ENCODE measurements around the gene COL17A1. TPM values are rescaled to one million over a fixed set of nuclear protein-coding genes. Genes with fewer than 3 reads are reported as not detected.

Gene COL17A1
- total RNA-seq, 1 donor from 2014 or later: not detected

- no peak for TF ChIP-seq CTCF (IDR thresholded peaks at IDR 0.05)
- Mint-ChIP-seq H3K4me1 (ENCODE audit: low read depth) (peaks cover 3% of the 10 kb centered on the region), H3K4me3 (ENCODE audit: unreplicated experiment) (no peak overlapping the region), H3K9me3 (ENCODE audit: low read depth) (no peaks in the 10 kb centered on the region), H3K27me3 (ENCODE audit: low read depth) (peaks cover 12% of the 10 kb centered on the region), H3K36me3 (ENCODE audit: low read depth) (no peaks in the 10 kb centered on the region), H3K27ac (ENCODE audit: unreplicated experiment) (no peak overlapping the region)
- no peak for DNase-seq (ENCODE audit: low spot score)
These were observed 18.2 kb downstream of the COL17A1 start for GRCh38 chr10:104067525-104067924.

- Mint-ChIP-seq H3K4me3 (ENCODE audit: unreplicated experiment) (no peak overlapping the region), H3K36me3 (ENCODE audit: low read depth) (no peaks in the 10 kb centered on the region), H3K27me3 (ENCODE audit: low read depth) (peaks cover 12% of the 10 kb centered on the region), H3K9me3 (ENCODE audit: low read depth) (no peaks in the 10 kb centered on the region), H3K27ac (ENCODE audit: unreplicated experiment) (no peak overlapping the region), H3K4me1 (ENCODE audit: low read depth) (peaks cover 3% of the 10 kb centered on the region)
- TF ChIP-seq CTCF (IDR thresholded peaks at IDR 0.05): no peak
- DNase-seq (ENCODE audit: low spot score): no peak
These were observed 18.7 kb downstream of the COL17A1 start for GRCh38 chr10:104066945-104067344.

- Mint-ChIP-seq H3K4me3 (ENCODE audit: unreplicated experiment) (no peak overlapping the region), H3K27me3 (ENCODE audit: low read depth) (peaks cover 12% of the 10 kb centered on the region), H3K4me1 (ENCODE audit: low read depth) (peaks cover 3% of the 10 kb centered on the region), H3K27ac (ENCODE audit: unreplicated experiment) (no peak overlapping the region), H3K9me3 (ENCODE audit: low read depth) (no peaks in the 10 kb centered on the region), H3K36me3 (ENCODE audit: low read depth) (no peaks in the 10 kb centered on the region)
- TF ChIP-seq CTCF (IDR thresholded peaks at IDR 0.05): no peak
- DNase-seq (ENCODE audit: low spot score): no peak
These were observed 19.9 kb downstream of the COL17A1 start for GRCh38 chr10:104065748-104066147.

- Mint-ChIP-seq H3K36me3 (ENCODE audit: low read depth) (no peaks in the 10 kb centered on the region), H3K4me3 (ENCODE audit: unreplicated experiment) (no peak overlapping the region), H3K27me3 (ENCODE audit: low read depth) (peaks cover 3% of the 10 kb centered on the region), H3K27ac (ENCODE audit: unreplicated experiment) (no peak overlapping the region), H3K9me3 (ENCODE audit: low read depth) (no peaks in the 10 kb centered on the region), H3K4me1 (ENCODE audit: low read depth) (no peaks in the 10 kb centered on the region)
- no peak for DNase-seq (ENCODE audit: low spot score)
- no peak for TF ChIP-seq CTCF (IDR thresholded peaks at IDR 0.05)
These were observed 24.5 kb downstream of the COL17A1 start for GRCh38 chr10:104061196-104061595.

GRCh38 chr10:104059364-104059763 is 26.3 kb downstream of the COL17A1 start:
- H3K9me3 Mint-ChIP-seq (ENCODE audit: low read depth): no peaks in the 10 kb centered on the region
- no peaks in the 10 kb centered on the region for H3K36me3 Mint-ChIP-seq (ENCODE audit: low read depth)
- no peak overlapping the region for H3K4me3 Mint-ChIP-seq (ENCODE audit: unreplicated experiment)
- no peak overlapping the region for H3K27ac Mint-ChIP-seq (ENCODE audit: unreplicated experiment)
- TF ChIP-seq CTCF (IDR thresholded peaks at IDR 0.05): no peak
- H3K4me1 Mint-ChIP-seq (ENCODE audit: low read depth): no peaks in the 10 kb centered on the region
- H3K27me3 Mint-ChIP-seq (ENCODE audit: low read depth): no peaks in the 10 kb centered on the region
- DNase-seq (ENCODE audit: low spot score): no peak
